Gastroesophageal sphincter (tissue), 3 donors: ENCODE results near the gene TRRAP.

Experiments
- CTCF ChIP-seq, 4 experiments: fragments of 200-600 bp in 2 of 4; fragments of 450-650 bp in 2 of 4; sonication (generic) in 1 of 4; IDR thresholded peaks; one replicate each; pipeline ENCODE4 v1.5.1; 2017 to 2019; ENCODE audit warnings: antibody characterized with exemption in 4 of 4, mild to moderate bottlenecking in 2 of 4, moderate library complexity in 2 of 4
- POLR2A ChIP-seq, 2 donors: fragments of 450-650 bp; IDR thresholded peaks; one replicate each; pipeline ENCODE4 v1.6.1; 2017; ENCODE audit warnings: antibody characterized with exemption in 2 of 2, mild to moderate bottlenecking in 2 of 2, moderate library complexity in 1 of 2

GRCh38 chr7:99013266-99014112 lies 135.2 kb downstream of the TRRAP start:
- no peak for TF ChIP-seq CTCF (IDR thresholded peaks at IDR 0.05)
- TF ChIP-seq POLR2A (IDR thresholded peaks at IDR 0.05): no peak
